Liver (tissue), 9 donors: Measurements from ENCODE around the gene DUOXA1. TPM values are rescaled to one million over a fixed set of nuclear protein-coding genes. Genes with fewer than 3 reads are reported as not detected.

ENCODE experiments used
- DNase-seq: peaks from one replicate; pipeline ENCODE4 v3.0.0-alpha.2; 2017; ENCODE audit warnings: low spot score
- H3K27ac ChIP-seq, 2 donors: one replicate each; pipeline ENCODE4 v1.7.0; 2013; ENCODE audit warnings: inconsistent platforms in 2 of 2, low read length in 2 of 2, control low read depth in 1 of 2, low read depth in 1 of 2, mild to moderate bottlenecking in 1 of 2
- H3K27me3 ChIP-seq, 4 donors: one replicate each; pipeline versions ENCODE4 v1.6.1 to v1.7.0; 2013; ENCODE audit warnings: low read length in 3 of 4, inconsistent platforms in 1 of 4, mild to moderate bottlenecking in 1 of 4, moderate library complexity in 1 of 4; ENCODE audit not compliant: control insufficient read depth in 4 of 4, insufficient read depth in 4 of 4
- H3K36me3 ChIP-seq, 4 donors: one replicate each; pipeline versions ENCODE4 v1.6.1 to v1.7.0; 2013; ENCODE audit warnings: low read length in 3 of 4, mild to moderate bottlenecking in 3 of 4, low read depth in 1 of 4, moderate library complexity in 1 of 4; ENCODE audit not compliant: control insufficient read depth in 4 of 4, insufficient read depth in 3 of 4
- H3K4me1 ChIP-seq, 4 donors: one replicate each; pipeline versions ENCODE4 v1.6.1 to v1.7.0; 2013; ENCODE audit warnings: low read length in 3 of 4, mild to moderate bottlenecking in 3 of 4, moderate library complexity in 1 of 4; ENCODE audit not compliant: control insufficient read depth in 4 of 4, insufficient read depth in 4 of 4
- H3K4me3 ChIP-seq, 3 donors: one replicate each; pipeline versions ENCODE4 v1.6.1 to v1.7.0; 2013; ENCODE audit warnings: low read length in 3 of 3, control low read depth in 1 of 3, low read depth in 1 of 3, mild to moderate bottlenecking in 1 of 3
- H3K9ac ChIP-seq, 2 donors: one replicate each; pipeline ENCODE4 v1.7.0; 2013; ENCODE audit warnings: low read length in 2 of 2, mild to moderate bottlenecking in 2 of 2, moderate library complexity in 2 of 2, control low read depth in 1 of 2, low read depth in 1 of 2
- H3K9me3 ChIP-seq, 4 donors: one replicate each; pipeline versions ENCODE4 v1.6.1 to v1.7.0; 2013; ENCODE audit warnings: low read length in 3 of 4; ENCODE audit not compliant: control insufficient read depth in 4 of 4
- EGR1 ChIP-seq, 2 donors: IDR thresholded peaks; 2 replicates each; pipeline ENCODE4 v1.6.1; 2016 to 2018; ENCODE audit warnings: antibody characterized with exemption in 2 of 2, low read depth in 2 of 2
- FOXA1 ChIP-seq: IDR thresholded peaks from 2 replicates; pipeline ENCODE4 v1.6.1; 2016; ENCODE audit warnings: antibody characterized with exemption
- FOXA2 ChIP-seq: IDR thresholded peaks from 2 replicates; pipeline ENCODE4 v1.6.1; 2016; ENCODE audit warnings: antibody characterized with exemption
- GABPA ChIP-seq, 2 donors: IDR thresholded peaks in 1 of 2; conservative IDR thresholded peaks in 1 of 2; 2 replicates each; pipeline ENCODE4 v1.6.1; 2016; ENCODE audit warnings: antibody characterized with exemption in 2 of 2, mild to moderate bottlenecking in 1 of 2, moderate library complexity in 1 of 2
- HNF4G ChIP-seq: IDR thresholded peaks from 2 replicates; pipeline ENCODE4 v1.6.1; 2016; ENCODE audit warnings: antibody characterized with exemption
- JUND ChIP-seq, 2 donors: IDR thresholded peaks; 2 replicates each; pipeline ENCODE4 v1.6.1; 2016; ENCODE audit warnings: antibody characterized with exemption in 2 of 2
- NR2F2 ChIP-seq: IDR thresholded peaks from 2 replicates; pipeline ENCODE4 v1.6.1; 2016; ENCODE audit warnings: antibody characterized with exemption
- RAD21 ChIP-seq, 2 donors: IDR thresholded peaks; 2 replicates each; pipeline ENCODE4 v1.6.1; 2016; ENCODE audit warnings: antibody characterized with exemption in 2 of 2, mild to moderate bottlenecking in 2 of 2
- TAF1 ChIP-seq: conservative IDR thresholded peaks from 2 replicates; pipeline ENCODE4 v1.6.1; 2016; ENCODE audit warnings: antibody characterized with exemption, mild to moderate bottlenecking
- YY1 ChIP-seq: IDR thresholded peaks from 2 replicates; pipeline ENCODE4 v1.6.1; 2016; ENCODE audit warnings: antibody characterized with exemption, mild to moderate bottlenecking
- WGBS: extraction: QIAGEN DNeasy Blood & Tissue Kit; methylation state at CpG from one replicate; pipeline ENCODE4 v1.1.7; 2013; 5-methylcytosine and 5-hydroxymethylcytosine counted together
- polyA plus RNA-seq, 2 donors: library from polyadenylated mRNA; stranded (reverse) in 1 of 2; unstranded in 1 of 2; fragments of 200-250 nt in 1 of 2; fragments of >200 nt in 1 of 2; fragmentation: Nextera tagmentation in 1 of 2; extraction: Ambion mirVana in 1 of 2; gene quantifications; one replicate each; pipeline versions ENCODE4 v1.2.1 to v1.2.3, GENCODE V29; 2013 to 2015
- total RNA-seq, 2 donors: library from RNA; depleted of rRNA; stranded (reverse); fragments of >200 nt; gene quantifications; one replicate each; pipeline ENCODE4 v1.2.3, GENCODE V29; 2014
- TF ChIP-seq, protein P1 (sequence below): IDR thresholded peaks from 2 replicates; pipeline ENCODE4 v1.6.1; 2016; ENCODE audit warnings: antibody characterized with exemption
- TF ChIP-seq, protein P2 (sequence below): IDR thresholded peaks from 2 replicates; pipeline ENCODE4 v1.6.1; 2016; ENCODE audit warnings: antibody characterized with exemption, mild to moderate bottlenecking
- TF ChIP-seq, protein P3 (sequence below): fragments of 150-350 bp; IDR thresholded peaks from 2 replicates; pipeline ENCODE4 v1.5.1; 2017; ENCODE audit warnings: improper control_type of control experiment, low read depth, low read length; ENCODE audit not compliant: missing input control
- TF ChIP-seq, protein P4 (sequence below): IDR thresholded peaks from 2 replicates; pipeline ENCODE4 v1.6.1; 2016; ENCODE audit warnings: antibody characterized with exemption
- TF ChIP-seq, protein P5 (sequence below): IDR thresholded peaks from 2 replicates; pipeline ENCODE4 v1.6.1; 2016; ENCODE audit warnings: antibody characterized with exemption
- donor health status: healthy.
- donor health status: healthy.
- donor health status: healthy.
- donor health status: healthy.
- donor health status: healthy.

DUOXA1 gene
- total and polyA plus RNA-seq, 4 donors: 0.02 TPM; not detected in 3

DNA sequence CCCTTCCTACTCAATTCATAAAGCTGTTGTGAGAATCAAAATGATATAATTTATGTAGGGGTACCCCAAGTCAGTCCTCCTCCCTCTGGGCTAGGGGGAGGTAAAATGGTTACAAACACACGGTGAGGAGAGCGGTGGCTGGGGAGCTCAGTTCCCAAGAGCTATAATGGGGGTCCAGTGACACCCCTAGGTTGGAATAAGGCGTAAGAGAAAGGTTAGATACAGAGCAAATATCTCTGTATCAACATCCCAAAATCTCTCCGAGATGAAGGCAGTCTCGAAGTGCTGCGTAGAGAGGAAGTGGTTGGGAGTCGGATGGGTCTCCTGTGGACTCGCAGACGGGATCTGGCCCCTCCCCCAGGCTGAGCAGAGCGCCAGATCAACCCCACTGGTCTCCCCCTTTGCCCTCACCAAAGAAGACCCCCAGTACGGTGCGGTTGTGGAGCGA is 17.5 kb downstream of the DUOXA1 start:
- 10% methylated on average over 13 of the region's 13 CpGs for WGBS
- H3K36me3 ChIP-seq: no peaks in the 10 kb centered on the region
- no peaks in the 10 kb centered on the region for H3K9me3 ChIP-seq
- no peak for DNase-seq
- peak overlapping the region in 1 of 3 donors; percentile 20 for H3K4me3 ChIP-seq
- H3K4me1 ChIP-seq: peaks cover 14 to 34% (median 23%) of the 10 kb centered on the region in 4 donors
- H3K27me3 ChIP-seq: peaks cover 4 to 17% (median 8%) of the 10 kb centered on the region in 4 donors
- no peak overlapping the region for H3K9ac ChIP-seq
- no peak overlapping the region for H3K27ac ChIP-seq
- TF ChIP-seq YY1 (no peak), JUND (IDR thresholded peaks at IDR 0.05) (no peak), TAF1 (no peak), EGR1 (IDR thresholded peaks at IDR 0.05; ENCODE audit: low read depth in 2 of 2) (no peak), RAD21 (IDR thresholded peaks at IDR 0.05) (no peak), NR2F2 (no peak)
- TF ChIP-seq, protein P1, sequence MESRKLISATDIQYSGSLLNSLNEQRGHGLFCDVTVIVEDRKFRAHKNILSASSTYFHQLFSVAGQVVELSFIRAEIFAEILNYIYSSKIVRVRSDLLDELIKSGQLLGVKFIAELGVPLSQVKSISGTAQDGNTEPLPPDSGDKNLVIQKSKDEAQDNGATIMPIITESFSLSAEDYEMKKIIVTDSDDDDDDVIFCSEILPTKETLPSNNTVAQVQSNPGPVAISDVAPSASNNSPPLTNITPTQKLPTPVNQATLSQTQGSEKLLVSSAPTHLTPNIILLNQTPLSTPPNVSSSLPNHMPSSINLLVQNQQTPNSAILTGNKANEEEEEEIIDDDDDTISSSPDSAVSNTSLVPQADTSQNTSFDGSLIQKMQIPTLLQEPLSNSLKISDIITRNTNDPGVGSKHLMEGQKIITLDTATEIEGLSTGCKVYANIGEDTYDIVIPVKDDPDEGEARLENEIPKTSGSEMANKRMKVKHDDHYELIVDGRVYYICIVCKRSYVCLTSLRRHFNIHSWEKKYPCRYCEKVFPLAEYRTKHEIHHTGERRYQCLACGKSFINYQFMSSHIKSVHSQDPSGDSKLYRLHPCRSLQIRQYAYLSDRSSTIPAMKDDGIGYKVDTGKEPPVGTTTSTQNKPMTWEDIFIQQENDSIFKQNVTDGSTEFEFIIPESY: no peak
- TF ChIP-seq, protein P2, sequence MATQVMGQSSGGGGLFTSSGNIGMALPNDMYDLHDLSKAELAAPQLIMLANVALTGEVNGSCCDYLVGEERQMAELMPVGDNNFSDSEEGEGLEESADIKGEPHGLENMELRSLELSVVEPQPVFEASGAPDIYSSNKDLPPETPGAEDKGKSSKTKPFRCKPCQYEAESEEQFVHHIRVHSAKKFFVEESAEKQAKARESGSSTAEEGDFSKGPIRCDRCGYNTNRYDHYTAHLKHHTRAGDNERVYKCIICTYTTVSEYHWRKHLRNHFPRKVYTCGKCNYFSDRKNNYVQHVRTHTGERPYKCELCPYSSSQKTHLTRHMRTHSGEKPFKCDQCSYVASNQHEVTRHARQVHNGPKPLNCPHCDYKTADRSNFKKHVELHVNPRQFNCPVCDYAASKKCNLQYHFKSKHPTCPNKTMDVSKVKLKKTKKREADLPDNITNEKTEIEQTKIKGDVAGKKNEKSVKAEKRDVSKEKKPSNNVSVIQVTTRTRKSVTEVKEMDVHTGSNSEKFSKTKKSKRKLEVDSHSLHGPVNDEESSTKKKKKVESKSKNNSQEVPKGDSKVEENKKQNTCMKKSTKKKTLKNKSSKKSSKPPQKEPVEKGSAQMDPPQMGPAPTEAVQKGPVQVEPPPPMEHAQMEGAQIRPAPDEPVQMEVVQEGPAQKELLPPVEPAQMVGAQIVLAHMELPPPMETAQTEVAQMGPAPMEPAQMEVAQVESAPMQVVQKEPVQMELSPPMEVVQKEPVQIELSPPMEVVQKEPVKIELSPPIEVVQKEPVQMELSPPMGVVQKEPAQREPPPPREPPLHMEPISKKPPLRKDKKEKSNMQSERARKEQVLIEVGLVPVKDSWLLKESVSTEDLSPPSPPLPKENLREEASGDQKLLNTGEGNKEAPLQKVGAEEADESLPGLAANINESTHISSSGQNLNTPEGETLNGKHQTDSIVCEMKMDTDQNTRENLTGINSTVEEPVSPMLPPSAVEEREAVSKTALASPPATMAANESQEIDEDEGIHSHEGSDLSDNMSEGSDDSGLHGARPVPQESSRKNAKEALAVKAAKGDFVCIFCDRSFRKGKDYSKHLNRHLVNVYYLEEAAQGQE: no peak
- TF ChIP-seq, protein P3, sequence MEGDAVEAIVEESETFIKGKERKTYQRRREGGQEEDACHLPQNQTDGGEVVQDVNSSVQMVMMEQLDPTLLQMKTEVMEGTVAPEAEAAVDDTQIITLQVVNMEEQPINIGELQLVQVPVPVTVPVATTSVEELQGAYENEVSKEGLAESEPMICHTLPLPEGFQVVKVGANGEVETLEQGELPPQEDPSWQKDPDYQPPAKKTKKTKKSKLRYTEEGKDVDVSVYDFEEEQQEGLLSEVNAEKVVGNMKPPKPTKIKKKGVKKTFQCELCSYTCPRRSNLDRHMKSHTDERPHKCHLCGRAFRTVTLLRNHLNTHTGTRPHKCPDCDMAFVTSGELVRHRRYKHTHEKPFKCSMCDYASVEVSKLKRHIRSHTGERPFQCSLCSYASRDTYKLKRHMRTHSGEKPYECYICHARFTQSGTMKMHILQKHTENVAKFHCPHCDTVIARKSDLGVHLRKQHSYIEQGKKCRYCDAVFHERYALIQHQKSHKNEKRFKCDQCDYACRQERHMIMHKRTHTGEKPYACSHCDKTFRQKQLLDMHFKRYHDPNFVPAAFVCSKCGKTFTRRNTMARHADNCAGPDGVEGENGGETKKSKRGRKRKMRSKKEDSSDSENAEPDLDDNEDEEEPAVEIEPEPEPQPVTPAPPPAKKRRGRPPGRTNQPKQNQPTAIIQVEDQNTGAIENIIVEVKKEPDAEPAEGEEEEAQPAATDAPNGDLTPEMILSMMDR: no peak

DNA sequence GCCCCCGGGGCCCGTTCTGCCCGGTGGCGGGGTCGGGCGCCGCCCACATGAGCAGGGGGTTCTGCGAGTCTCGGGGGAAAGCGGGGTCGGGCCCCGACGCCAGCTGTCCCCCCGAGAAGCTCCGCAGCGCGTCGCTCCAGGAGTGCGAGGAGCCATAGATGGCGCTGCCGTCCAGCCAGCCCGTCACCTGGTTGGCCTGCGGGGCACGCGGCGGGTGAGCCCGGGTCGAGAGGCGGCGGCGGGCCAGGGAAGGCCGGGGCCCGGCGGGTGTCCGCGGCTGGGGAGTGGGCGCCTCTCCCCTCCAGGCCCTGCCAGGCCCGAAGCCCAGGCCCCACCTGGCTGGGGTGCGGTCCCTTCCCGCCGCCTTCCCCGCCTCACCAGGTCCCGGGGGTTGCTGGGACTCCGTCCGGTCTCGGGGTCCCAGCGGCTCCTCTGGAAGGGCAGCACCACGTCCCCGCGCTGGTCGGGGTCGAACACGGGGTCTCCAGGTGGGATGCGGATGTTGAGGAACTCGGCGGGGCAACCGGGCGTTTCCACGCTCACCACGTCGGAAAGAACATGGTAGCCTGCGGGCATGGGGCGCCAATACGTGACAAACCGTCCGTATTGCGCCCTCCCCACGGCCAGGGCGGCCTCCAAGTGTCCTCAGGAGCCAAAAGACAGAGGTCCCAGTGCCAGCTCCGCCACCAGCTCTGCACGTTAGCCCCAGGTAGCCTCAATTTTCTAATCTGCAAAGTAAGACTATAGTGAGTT is 18.1 kb downstream of the DUOXA1 start:
- Histone ChIP-seq H3K4me1 (peaks cover 9 to 28% (median 20%) of the 10 kb centered on the region in 4 donors), H3K4me3 (no peak overlapping the region), H3K9ac (no peak overlapping the region), H3K27ac (no peak overlapping the region), H3K27me3 (peaks cover 4 to 17% (median 8%) of the 10 kb centered on the region in 4 donors), H3K9me3 (no peaks in the 10 kb centered on the region), H3K36me3 (no peaks in the 10 kb centered on the region)
- TF ChIP-seq GABPA (IDR thresholded peaks at IDR 0.05 in 1 of 2, conservative IDR thresholded peaks at IDR 0.05 in 1 of 2) (no peak), FOXA1 (no peak), TAF1 (no peak), YY1 (no peak), EGR1 (IDR thresholded peaks at IDR 0.05; ENCODE audit: low read depth in 2 of 2) (no peak), HNF4G (no peak), FOXA2 (no peak), RAD21 (IDR thresholded peaks at IDR 0.05) (no peak), NR2F2 (no peak)
- TF ChIP-seq, protein P3: no peak
- TF ChIP-seq, protein P4, sequence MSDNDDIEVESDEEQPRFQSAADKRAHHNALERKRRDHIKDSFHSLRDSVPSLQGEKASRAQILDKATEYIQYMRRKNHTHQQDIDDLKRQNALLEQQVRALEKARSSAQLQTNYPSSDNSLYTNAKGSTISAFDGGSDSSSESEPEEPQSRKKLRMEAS: no peak
- TF ChIP-seq, protein P5, sequence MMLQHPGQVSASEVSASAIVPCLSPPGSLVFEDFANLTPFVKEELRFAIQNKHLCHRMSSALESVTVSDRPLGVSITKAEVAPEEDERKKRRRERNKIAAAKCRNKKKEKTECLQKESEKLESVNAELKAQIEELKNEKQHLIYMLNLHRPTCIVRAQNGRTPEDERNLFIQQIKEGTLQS: no peak
- TF ChIP-seq, protein P2: no peak
- no peak for DNase-seq
- WGBS: 13% methylated on average over 69 of the region's 71 CpGs
